SHP77 treated with DMSO at 0.1 percent for 48 hours (cell line): ENCODE results near the gene MCCC1.
A peak's percentile ranks its signal among the peaks of the same experiment; 100 is the strongest.
"Not testable (repeated sequence)": the region's sequence is repeated elsewhere in the genome, so short reads cannot be mapped to it uniquely, and the experiment has no call there.

Source experiments
- DNase-seq: peaks from one replicate; lab custom pipeline; 2025; lab: John Stamatoyannopoulos, UW

The MCCC1 gene

DNA sequence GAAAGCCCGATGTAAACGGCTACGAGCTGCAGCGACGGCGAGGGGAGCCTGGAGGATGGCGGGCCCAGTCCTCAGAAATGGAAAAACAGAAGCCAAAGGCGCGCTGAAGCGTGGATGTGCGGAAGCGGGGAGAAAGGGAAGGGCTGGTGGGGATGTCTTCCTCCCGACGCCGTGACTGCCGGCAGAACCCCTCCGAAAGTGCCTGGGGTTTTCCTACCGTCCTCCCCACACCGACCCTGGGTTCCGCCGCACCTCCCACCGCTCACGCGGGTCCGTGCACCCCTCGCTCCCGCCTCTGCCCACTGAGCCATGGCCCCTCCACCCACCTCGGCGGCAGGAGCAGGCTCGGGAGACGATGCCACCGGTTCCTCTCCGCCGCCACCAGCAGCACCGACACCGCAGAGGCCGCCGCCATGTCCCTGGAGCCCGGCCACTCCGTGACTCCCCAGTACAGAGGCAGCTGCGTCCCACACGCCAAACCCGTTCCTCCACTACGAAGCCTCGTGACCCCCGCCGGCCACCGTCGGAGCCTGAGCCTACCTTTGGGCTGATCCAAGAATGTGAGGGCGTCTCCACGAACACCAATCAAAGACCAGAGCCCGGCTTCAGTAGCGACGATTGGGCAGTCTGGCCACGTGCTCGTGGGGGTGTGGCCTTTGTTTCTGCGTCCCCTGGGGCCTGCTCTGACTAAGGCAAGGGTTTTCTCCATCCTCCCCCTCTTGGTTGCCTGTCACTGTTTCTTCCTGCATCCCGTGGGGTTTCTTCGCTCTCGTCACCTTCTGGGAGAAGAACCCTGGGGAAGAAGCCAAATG is at the start of gene MCCC1:
MCCC1 (minus strand) TSS at position 471 of the 812 bp plus-strand sequence; CDS start at position 415, 56 bp downstream.
- peak; percentile 95 for DNase-seq

DNA sequence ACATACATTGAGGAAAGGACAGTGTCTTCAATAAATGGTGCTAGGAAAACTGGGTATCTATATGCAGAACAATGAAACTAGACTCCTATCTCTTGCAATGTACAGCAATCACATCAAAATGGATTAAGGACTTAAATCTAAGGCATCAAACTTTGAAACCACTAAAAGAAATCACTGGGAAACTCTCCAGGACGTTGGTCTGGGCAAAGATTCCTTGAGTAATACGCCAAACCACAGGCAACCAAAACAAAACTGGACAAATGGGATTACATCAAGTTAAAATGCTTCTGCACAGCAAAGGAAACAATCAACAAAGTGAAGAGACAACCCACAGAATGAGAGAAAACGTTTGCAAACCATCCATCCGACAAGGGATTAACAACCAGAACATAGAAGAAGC is 48.8 kb upstream of the MCCC1 start:
- DNase-seq: no peak

DNA sequence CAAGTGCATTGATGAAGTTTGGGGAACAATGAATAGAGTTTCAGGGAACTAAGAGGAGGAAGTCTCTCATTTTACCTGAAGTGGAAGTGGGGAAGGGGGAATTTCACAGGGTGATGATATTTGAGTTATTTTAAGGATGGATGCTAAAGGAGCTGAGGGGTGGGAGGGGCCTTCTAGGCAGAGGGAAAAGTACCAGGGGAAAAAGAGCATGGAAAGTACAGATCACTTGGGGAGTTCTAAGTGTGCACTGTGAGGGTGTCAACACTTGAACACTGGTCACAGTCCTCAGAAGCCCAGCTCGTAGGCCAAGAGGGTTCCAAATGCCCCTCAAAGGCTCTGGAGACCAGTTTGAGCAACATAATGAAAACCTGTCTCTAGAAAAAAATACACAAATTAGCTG is 45.1 kb upstream of the MCCC1 start:
- no peak for DNase-seq

DNA sequence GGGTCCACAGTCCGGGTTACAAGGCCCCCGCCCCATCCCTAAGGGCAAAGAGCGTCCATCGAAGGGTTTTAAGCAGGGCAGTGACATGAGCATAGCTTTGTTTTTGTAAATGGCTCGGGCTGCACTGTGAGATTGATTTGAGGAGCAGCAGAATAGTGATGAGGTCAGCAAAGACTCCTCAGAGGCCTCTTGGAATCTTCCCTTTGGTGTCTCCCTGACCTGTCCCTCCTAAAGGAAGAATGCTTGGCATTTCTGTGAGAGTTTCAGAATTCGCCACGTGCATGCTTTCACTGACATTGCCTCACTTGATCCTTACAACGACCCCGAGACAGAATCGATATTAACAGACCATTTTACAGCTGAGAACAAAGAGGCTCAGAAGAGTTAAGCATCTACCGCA is 42.9 kb upstream of the MCCC1 start:
- no peak for DNase-seq

DNA sequence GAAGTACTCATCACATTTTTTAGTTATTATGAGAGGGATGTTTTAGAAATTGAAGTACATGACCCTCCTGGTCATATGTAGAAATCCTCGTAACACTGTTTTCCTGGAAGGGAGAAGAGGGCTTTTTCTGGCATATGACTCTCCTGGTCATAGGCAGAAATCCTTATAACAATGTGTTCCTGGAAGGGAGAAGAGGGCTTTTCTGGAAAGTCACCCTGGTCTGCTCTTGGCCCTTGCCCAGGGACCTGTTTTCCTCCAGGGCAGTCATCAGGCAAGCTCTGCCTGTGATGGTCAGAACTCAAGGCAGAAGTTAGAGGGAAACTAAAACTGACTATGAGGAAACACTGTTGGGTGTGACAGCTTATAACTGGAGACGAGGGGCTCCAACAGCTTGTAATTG is 35.5 kb upstream of the MCCC1 start:
- no peak for DNase-seq

DNA sequence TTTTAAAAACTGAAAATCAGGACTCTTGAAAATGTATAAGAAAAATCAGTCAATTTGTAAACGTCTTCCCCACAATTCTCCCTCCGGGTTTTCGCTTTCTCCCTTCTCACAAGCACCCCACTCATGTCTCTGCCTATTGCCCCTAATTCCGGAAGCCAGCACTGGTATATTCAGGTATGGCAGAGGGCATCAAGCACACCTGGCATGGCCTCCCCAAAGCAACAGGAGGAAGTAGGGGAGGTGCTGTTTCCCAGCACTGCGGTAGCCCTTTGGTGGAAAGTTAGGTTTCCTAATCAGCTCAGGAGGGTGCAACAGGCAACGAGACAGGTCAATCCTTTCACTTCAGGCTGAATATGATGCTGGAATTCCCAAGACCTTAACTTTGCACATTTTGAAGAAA is 33.1 kb upstream of the MCCC1 start:
- DNase-seq: no peak

DNA sequence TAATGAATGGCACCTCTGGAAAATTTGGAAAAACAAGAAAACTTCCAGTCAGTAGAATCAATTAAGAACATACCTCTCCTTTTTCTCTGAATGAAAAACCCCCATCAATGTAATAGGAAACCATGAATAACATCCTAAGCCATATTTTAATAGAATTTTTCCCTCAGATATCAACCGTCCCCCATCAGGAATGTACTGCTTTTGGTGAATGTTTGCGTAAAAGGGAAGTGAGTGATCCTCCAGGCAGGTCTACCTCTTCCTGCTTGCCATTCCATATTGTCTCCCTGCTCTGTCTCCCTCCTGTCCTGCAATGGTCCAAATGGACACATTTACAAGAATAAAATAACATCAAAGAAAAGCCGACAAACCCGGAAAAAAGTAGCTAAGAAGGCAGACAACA is 32.4 kb upstream of the MCCC1 start:
- DNase-seq: no peak

DNA sequence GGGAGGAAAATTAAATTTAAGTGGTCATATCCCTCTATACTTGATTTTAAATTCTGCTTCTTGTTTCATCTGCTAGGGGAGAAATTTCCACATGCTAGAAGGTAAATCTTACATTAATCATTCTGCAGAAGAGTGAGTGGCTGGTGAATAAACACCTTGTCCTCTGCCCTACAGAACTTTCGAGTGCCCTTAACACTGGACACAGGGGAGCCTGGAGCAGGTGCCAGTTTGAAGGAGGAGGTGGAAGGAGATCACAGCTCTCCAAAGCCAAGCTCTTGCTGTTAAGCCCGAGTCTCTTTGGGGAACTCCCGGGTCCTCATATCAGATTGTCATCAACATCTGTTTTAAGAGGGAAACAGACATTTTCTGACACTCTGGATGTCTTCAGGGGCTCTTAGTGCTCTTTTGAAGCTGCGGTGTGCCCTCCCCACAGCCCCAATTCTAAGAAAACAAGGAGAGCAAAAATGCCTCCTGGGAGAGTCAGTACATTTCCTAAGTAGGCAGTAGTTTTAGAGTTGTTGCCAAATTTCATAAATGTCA is 32.0 kb upstream of the MCCC1 start:
- no peak for DNase-seq

DNA sequence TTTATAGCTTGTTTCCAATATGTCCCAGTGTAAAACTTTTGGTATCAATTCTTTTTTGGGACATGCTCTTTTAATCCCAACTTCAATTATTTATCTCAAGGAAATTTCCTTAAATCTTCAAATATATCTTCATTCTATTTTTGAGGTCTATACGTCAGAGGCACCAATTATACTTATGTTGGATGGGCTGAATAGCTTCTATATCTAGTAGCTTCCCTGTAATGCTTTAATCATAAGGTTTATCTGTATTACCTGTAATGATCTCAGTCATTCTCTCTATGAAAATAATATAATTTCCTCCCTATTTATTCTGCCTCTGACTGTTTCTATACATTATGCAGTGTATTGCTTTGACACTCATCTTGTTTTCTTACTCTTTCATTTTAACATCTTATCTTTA is 29.9 kb upstream of the MCCC1 start:
- no peak for DNase-seq

DNA sequence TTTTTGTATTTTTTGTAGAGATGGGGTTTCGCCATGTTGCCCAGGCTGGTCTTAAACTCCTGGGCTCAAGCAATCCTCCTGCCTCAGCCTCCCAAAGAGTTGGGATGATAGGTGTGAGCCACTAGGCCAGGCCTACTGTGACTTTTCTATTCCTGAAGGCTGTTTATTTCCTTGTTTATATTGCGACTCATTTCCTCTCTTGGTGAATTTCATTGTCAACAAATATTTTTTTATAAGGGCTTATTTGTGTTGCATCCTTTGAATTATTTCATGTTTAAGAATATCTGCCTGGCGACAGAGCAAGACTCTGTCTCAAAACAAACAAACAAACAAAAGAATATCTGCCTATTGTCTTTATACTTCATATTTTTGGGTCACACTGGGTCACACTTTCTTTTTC is 29.4 kb upstream of the MCCC1 start:
- no peak for DNase-seq

DNA sequence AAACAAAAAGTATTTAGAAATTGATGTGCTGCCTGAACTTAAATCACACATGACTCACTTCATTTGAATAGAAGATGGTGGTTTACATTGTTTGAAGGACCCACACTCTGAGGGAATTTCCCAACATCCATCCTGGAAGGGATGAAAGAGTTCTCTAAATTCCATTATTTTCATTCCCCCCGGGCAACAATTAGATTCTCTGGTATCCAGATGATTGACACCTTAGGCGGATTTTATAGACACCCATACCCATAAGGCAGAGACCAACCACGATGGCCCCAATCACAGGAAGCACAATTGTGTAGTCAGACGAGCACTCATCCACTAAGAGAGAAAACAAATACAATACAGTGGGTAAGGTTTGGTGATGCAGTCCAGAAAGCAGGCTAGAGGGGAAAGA is 24.6 kb upstream of the MCCC1 start:
- DNase-seq: no peak

DNA sequence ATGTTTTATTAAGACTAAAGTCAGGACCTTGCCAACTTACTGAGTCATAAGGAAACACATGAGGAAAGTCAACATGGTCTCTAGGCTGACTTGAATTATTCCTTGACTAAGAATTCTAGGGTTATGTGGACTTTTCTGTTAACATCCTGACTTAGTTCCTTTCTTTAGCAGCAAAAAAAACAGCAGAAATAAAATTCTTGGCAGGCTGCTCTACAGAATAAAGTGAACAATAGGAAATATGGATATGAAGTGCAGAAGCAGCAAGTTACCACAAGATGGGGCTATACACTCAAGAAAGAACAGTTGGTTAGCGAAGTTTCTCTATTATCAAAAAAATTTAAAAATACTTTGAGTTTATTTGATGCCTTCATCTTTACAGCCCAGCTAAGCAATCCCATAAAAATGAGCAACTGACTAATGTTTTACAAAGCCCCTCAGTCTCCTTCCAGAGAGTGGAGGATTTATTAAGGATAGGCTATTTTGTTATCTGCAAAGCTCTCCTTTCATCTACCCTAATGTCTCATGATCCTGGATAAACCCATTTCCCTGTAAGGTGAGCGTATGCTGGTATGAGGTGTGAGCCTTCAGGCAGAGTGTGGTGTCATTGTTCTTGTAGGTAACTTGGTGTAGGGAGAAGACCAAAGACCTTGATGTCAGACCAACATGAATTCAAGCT is 23.1 kb upstream of the MCCC1 start:
- no peak for DNase-seq

DNA sequence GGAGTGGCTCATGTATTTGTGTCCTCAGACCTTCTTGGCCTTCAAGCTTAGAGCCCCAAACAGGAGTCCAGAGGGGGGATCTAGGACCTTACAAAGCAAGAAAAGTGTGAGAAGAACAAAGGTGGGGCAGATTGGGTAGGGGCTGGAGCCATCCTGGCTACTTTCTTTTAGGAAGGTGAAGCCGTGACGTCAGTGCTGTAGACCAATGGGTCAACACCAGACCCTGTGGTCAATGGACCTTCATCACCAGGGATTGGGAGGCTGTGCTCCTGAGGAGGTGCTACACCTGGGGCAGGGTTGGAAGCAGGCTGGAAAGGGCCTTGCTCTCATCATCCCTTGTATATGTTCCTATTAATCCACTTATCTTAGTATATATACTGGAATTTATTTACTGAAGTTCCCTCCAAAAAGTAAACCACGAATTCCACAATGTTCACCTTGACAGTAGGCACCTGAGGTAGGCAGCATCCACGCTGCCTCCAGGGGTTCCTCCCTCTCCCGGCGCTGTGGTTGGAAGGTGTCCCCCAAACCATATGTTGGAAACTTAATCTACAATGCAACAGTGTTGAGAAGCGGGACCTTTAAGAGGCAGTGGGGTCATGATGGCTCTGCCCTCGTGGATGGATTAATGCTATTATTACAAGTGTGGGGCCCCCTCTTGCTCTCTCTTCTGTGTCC is 21.4 kb upstream of the MCCC1 start:
- no peak for DNase-seq

DNA sequence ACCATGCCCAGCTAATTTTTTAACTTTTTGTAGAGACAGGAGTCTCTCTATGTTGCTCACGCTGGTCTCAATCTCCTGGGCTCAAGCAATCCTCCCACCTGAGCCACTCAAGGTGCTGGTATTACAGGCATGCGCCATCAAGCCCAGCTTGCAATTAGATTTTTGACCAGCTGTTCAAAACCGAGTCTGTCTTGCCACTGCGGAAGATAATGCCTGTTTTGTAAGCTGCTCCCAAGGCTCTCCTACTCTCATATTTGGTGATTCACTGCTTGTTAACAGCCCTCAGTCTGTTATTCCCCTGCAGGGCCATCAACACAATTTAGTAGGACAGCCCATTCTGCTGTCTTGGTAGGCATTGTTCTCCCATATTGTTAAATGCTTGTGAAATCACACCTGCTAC is 17.8 kb upstream of the MCCC1 start:
- DNase-seq: no peak

DNA sequence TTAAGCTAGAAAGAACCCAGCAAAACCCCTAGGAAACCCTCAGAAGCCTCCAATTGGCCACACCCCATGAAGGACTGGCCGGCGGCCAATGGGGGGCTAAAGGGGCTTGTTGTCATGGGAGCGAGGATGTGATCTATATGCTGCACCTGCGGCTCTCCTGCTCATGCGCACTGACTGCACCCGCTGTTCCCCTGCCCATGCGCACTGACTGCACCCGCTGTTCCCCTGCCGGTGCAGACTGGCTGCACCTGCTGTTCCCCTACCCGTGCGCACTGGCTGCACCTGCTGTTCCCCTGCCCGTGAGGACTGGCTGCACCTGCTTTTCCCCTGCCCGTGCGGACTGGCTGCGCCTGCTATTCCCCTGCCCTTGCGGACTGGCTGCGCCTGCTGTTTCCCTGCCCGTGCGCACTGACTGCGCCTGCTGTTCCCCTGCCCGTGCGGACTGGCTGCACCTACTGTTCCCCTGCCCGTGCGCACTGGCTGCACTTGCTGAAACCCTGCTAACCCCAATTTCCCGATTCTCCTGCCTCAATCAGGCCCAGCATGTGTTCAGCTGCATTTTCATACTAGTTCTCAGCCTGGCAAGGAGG is 16.8 kb upstream of the MCCC1 start:
- peak; percentile 97 for DNase-seq

DNA sequence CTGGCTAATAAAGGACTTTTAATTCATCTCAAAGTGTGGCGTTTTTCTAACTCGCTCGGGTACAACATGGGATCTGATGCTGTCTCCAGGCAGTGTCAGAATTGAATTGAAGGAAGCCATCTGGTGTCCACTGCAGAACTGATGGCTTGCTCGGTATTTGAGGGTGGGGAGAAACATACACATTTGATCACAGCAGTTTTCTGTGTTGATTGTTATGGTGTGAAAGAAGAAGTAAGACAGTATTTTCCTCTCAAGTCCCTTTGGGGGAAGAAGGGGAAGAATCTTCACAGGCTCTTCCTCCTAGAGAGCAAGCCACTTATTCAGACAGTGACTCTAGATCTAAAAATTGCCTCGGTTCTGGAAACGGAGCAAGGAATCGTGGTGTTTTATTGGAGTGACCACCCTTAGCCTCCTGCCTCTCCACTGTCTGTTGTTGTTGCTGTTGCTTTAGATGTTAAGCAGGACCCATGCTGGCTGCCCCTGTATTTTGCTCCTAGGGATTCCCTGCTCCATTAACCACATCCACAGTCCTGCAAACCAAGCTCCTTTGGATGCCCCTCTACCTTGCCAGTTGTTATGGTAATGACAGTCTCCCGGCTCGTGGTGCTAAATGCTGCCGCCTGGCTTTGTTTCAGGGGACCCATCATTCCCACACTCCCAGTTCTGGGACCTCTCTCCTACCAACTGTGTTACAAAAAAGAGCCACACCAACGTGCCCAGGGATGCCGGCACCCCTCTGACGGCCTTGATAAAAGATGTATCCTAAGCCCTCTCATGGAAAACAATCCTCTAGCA is 15.3 kb upstream of the MCCC1 start:
- no peak for DNase-seq

DNA sequence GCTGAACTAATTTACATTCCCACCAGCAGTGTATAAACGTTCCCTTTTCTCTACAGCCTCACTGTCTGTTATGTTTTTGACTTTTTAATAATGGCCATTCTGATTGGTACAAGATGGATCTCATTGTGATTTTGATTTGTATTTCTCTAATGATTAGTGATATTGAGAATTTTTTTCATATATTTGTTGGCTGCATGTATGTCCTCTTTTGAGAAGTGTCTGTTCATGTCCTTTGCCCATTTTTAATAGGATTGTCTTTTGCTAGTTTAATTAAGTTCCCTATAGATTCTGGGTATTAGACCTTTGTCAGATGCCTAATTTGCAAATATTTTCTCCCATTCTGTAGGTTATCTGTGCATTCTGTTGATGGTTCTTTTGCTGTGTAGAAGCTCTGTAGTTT is 10.6 kb upstream of the MCCC1 start:
- DNase-seq: not testable (repeated sequence)

DNA sequence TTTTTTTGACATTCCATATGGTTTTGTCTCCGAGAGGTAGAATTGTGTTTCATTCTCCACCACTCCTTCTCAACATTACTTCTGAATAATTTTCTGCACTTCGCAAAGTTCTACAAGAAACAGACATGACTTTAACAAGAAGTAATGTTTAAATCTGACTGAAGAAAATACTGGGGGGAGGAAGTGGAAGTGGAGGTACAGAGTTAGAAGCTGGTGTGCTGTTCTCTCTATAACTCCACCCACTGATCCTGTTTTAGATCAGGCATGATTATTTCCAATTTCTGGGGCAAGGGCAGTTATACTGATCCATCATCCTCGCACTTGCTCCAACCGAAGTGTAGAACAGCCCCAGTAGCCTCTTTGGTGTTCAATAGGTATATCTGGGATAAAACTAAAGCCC is 9.2 kb upstream of the MCCC1 start:
- no peak for DNase-seq

DNA sequence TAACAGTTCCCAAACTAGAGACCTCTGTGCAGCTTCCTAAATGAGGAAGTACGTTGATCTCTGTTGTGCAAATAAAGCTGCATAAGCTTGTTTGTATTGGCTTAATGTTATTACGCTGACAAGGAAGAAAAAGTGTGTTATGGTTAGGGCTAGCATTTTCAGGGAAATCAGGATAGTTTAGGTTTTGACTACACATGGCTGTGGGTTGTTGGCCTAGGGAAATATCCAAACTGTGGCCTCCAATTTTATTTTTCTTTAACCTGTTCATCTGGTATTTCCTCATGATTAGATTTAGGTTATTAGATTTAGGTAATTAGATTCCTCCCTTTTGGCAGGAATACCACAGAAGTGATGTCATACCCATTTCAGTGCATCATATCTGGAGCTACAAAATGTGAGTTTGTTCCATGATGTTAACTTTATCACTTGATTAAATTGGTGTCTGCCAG is 8.7 kb upstream of the MCCC1 start:
- peak; percentile 8 for DNase-seq

DNA sequence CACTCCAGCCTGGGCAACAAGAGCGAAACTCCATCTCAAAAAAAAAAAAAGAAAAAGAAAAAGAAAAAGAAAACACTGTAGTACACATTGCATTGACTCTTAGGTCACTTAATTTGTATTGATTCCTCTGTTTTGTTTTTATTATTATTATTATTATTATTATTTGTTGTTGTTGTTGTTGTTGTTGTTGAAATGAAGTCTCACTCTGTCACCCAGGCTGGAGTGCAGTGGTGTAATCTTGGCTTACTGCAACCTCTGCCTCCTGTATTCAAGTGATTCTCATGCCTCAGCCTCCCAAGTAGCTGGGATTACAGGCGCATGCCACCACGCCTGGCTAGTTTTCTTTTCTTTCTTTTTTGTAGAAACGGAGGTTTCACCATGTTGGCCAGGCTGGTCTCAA is 8.1 kb upstream of the MCCC1 start:
- DNase-seq: not testable (repeated sequence)

DNA sequence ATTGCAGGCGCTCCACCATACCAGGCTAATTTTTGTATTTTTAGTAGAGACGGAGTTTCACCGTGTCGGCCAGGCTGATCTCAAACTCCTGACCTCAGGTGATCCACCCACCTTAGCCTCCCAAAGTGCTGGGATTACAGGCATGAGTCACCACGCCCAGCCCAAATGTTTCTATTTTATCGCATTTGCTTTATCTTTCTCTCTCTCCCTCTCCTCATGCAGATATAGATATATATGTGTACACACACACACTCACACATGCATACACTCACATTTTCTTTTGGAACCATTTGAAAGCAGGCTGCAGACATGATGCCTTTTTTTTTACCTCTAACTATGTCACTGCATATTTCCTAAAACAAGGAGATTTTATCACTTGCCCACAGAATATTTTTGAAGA is 7.3 kb upstream of the MCCC1 start:
- DNase-seq: no peak

DNA sequence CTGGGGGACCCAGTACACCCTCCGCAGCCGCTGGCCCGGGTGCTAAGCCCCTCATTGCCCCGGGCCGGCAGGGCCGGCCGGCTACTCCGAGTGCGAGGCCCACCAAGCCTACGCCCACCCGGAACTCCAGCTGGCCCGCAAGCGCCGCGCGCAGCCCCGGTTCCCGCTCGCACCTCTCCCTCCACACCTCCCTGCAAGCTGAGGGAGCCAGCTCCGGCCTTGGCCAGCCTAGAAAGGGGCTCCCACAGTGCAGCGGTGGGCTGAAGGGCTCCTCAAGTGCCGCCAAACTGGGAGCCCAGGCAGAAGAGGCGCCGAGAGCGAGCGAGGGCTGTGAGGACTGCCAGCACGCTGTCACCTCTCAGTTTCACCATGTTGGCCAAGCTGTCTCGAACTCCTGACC is 4.7 kb upstream of the MCCC1 start:
- not testable (repeated sequence) for DNase-seq
